Liver (tissue), 9 donors: ENCODE measurements around the gene NYAP1. TPM values are rescaled to one million over a fixed set of nuclear protein-coding genes. Genes with fewer than 3 reads are reported as not detected.

Source experiments
- DNase-seq: peaks from one replicate; pipeline ENCODE4 v3.0.0-alpha.2; 2017; ENCODE audit warnings: low spot score
- H3K27ac ChIP-seq, 2 donors: one replicate each; pipeline ENCODE4 v1.7.0; 2013; ENCODE audit warnings: inconsistent platforms in 2 of 2, low read length in 2 of 2, control low read depth in 1 of 2, low read depth in 1 of 2, mild to moderate bottlenecking in 1 of 2
- H3K27me3 ChIP-seq, 4 donors: one replicate each; pipeline versions ENCODE4 v1.6.1 to v1.7.0; 2013; ENCODE audit warnings: low read length in 3 of 4, inconsistent platforms in 1 of 4, mild to moderate bottlenecking in 1 of 4, moderate library complexity in 1 of 4; ENCODE audit not compliant: control insufficient read depth in 4 of 4, insufficient read depth in 4 of 4
- H3K36me3 ChIP-seq, 4 donors: one replicate each; pipeline versions ENCODE4 v1.6.1 to v1.7.0; 2013; ENCODE audit warnings: low read length in 3 of 4, mild to moderate bottlenecking in 3 of 4, low read depth in 1 of 4, moderate library complexity in 1 of 4; ENCODE audit not compliant: control insufficient read depth in 4 of 4, insufficient read depth in 3 of 4
- H3K4me1 ChIP-seq, 4 donors: one replicate each; pipeline versions ENCODE4 v1.6.1 to v1.7.0; 2013; ENCODE audit warnings: low read length in 3 of 4, mild to moderate bottlenecking in 3 of 4, moderate library complexity in 1 of 4; ENCODE audit not compliant: control insufficient read depth in 4 of 4, insufficient read depth in 4 of 4
- H3K4me3 ChIP-seq, 3 donors: one replicate each; pipeline versions ENCODE4 v1.6.1 to v1.7.0; 2013; ENCODE audit warnings: low read length in 3 of 3, control low read depth in 1 of 3, low read depth in 1 of 3, mild to moderate bottlenecking in 1 of 3
- H3K9ac ChIP-seq, 2 donors: one replicate each; pipeline ENCODE4 v1.7.0; 2013; ENCODE audit warnings: low read length in 2 of 2, mild to moderate bottlenecking in 2 of 2, moderate library complexity in 2 of 2, control low read depth in 1 of 2, low read depth in 1 of 2
- H3K9me3 ChIP-seq, 4 donors: one replicate each; pipeline versions ENCODE4 v1.6.1 to v1.7.0; 2013; ENCODE audit warnings: low read length in 3 of 4; ENCODE audit not compliant: control insufficient read depth in 4 of 4
- ATF3 ChIP-seq: IDR thresholded peaks from 2 replicates; pipeline ENCODE4 v1.6.1; 2016; ENCODE audit warnings: antibody characterized with exemption
- FOXA1 ChIP-seq: IDR thresholded peaks from 2 replicates; pipeline ENCODE4 v1.6.1; 2016; ENCODE audit warnings: antibody characterized with exemption
- FOXA2 ChIP-seq: IDR thresholded peaks from 2 replicates; pipeline ENCODE4 v1.6.1; 2016; ENCODE audit warnings: antibody characterized with exemption
- GABPA ChIP-seq, 2 donors: IDR thresholded peaks in 1 of 2; conservative IDR thresholded peaks in 1 of 2; 2 replicates each; pipeline ENCODE4 v1.6.1; 2016; ENCODE audit warnings: antibody characterized with exemption in 2 of 2, mild to moderate bottlenecking in 1 of 2, moderate library complexity in 1 of 2
- HNF4A ChIP-seq, 2 donors: conservative IDR thresholded peaks; 2 replicates each; pipeline ENCODE4 v1.6.1; 2016; ENCODE audit warnings: antibody characterized with exemption in 2 of 2, mild to moderate bottlenecking in 2 of 2
- MAX ChIP-seq: IDR thresholded peaks from 2 replicates; pipeline ENCODE4 v1.6.1; 2016; ENCODE audit warnings: antibody characterized with exemption
- RAD21 ChIP-seq, 2 donors: IDR thresholded peaks; 2 replicates each; pipeline ENCODE4 v1.6.1; 2016; ENCODE audit warnings: antibody characterized with exemption in 2 of 2, mild to moderate bottlenecking in 2 of 2
- REST ChIP-seq: IDR thresholded peaks from 2 replicates; pipeline ENCODE4 v1.6.1; 2016; ENCODE audit warnings: antibody characterized with exemption, mild to moderate bottlenecking
- RXRA ChIP-seq, 2 donors: IDR thresholded peaks; 2 replicates each; pipeline ENCODE4 v1.6.1; 2017 to 2018; ENCODE audit warnings: antibody characterized with exemption in 2 of 2, mild to moderate bottlenecking in 1 of 2
- SP1 ChIP-seq: IDR thresholded peaks from 2 replicates; pipeline ENCODE4 v1.6.1; 2018; ENCODE audit warnings: antibody characterized with exemption, mild to moderate bottlenecking
- TAF1 ChIP-seq: conservative IDR thresholded peaks from 2 replicates; pipeline ENCODE4 v1.6.1; 2016; ENCODE audit warnings: antibody characterized with exemption, mild to moderate bottlenecking
- YY1 ChIP-seq: IDR thresholded peaks from 2 replicates; pipeline ENCODE4 v1.6.1; 2016; ENCODE audit warnings: antibody characterized with exemption, mild to moderate bottlenecking
- WGBS: extraction: QIAGEN DNeasy Blood & Tissue Kit; methylation state at CpG from one replicate; pipeline ENCODE4 v1.1.7; 2013; 5-methylcytosine and 5-hydroxymethylcytosine counted together
- polyA plus RNA-seq, 2 donors: library from polyadenylated mRNA; stranded (reverse) in 1 of 2; unstranded in 1 of 2; fragments of 200-250 nt in 1 of 2; fragments of >200 nt in 1 of 2; fragmentation: Nextera tagmentation in 1 of 2; extraction: Ambion mirVana in 1 of 2; gene quantifications; one replicate each; pipeline versions ENCODE4 v1.2.1 to v1.2.3, GENCODE V29; 2013 to 2015
- total RNA-seq, 2 donors: library from RNA; depleted of rRNA; stranded (reverse); fragments of >200 nt; gene quantifications; one replicate each; pipeline ENCODE4 v1.2.3, GENCODE V29; 2014
- TF ChIP-seq, protein P1 (sequence below): fragments of 150-350 bp; IDR thresholded peaks from 2 replicates; pipeline ENCODE4 v1.5.1; 2017; ENCODE audit warnings: improper control_type of control experiment, low read depth, low read length; ENCODE audit not compliant: missing input control
- donor health status: healthy.
- donor health status: healthy.
- donor health status: healthy.
- donor health status: healthy.
- donor health status: healthy.

The NYAP1 gene
- total and polyA plus RNA-seq, 4 donors, result 0.08 to 0.29 (median 0.09) TPM; not detected in 1

GRCh38 chr7:100484673-100485045 is 932 bp downstream of the NYAP1 start (continued):
- no peak for TF ChIP-seq FOXA1
- no peak for TF ChIP-seq RXRA (IDR thresholded peaks at IDR 0.05)
- TF ChIP-seq HNF4A (conservative IDR thresholded peaks at IDR 0.05), result no peak

DNA sequence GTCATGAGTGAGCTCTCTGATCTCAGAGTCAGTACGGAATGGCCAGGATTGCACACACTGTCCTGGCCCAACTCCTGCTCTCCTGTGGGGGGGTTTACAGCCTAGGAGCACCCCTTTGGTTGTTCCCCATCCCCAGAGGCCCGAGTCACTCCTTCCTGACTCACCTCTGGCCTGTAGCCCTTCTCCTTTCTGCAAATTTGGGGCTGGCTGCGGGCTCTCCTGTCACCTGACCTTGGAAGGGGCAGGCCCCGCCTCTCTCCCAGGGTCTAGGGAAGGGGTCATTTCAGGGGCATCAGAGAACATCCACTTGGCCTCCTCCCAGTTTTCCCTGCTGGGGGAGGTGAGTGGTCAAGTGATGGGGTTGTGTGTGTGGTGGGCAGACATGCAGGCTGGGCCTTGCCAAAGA is 1.7 kb downstream of the NYAP1 start:
- Histone ChIP-seq H3K27me3 (no peaks in the 10 kb centered on the region), H3K9me3 (no peaks in the 10 kb centered on the region), H3K27ac (no peak overlapping the region), H3K4me3 (no peak overlapping the region), H3K9ac (no peak overlapping the region), H3K4me1 (peaks cover 0 to 10% (median 3%) of the 10 kb centered on the region in 4 donors), H3K36me3 (no peaks in the 10 kb centered on the region)
- TF ChIP-seq TAF1, result no peak
- TF ChIP-seq SP1, result no peak
- no peak for TF ChIP-seq FOXA2
- TF ChIP-seq MAX, result no peak
- TF ChIP-seq, protein P1, sequence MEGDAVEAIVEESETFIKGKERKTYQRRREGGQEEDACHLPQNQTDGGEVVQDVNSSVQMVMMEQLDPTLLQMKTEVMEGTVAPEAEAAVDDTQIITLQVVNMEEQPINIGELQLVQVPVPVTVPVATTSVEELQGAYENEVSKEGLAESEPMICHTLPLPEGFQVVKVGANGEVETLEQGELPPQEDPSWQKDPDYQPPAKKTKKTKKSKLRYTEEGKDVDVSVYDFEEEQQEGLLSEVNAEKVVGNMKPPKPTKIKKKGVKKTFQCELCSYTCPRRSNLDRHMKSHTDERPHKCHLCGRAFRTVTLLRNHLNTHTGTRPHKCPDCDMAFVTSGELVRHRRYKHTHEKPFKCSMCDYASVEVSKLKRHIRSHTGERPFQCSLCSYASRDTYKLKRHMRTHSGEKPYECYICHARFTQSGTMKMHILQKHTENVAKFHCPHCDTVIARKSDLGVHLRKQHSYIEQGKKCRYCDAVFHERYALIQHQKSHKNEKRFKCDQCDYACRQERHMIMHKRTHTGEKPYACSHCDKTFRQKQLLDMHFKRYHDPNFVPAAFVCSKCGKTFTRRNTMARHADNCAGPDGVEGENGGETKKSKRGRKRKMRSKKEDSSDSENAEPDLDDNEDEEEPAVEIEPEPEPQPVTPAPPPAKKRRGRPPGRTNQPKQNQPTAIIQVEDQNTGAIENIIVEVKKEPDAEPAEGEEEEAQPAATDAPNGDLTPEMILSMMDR, result no peak
- WGBS, result 75% methylated on average over 4 of the region's 4 CpGs
- peak; percentile 35 for DNase-seq

DNA sequence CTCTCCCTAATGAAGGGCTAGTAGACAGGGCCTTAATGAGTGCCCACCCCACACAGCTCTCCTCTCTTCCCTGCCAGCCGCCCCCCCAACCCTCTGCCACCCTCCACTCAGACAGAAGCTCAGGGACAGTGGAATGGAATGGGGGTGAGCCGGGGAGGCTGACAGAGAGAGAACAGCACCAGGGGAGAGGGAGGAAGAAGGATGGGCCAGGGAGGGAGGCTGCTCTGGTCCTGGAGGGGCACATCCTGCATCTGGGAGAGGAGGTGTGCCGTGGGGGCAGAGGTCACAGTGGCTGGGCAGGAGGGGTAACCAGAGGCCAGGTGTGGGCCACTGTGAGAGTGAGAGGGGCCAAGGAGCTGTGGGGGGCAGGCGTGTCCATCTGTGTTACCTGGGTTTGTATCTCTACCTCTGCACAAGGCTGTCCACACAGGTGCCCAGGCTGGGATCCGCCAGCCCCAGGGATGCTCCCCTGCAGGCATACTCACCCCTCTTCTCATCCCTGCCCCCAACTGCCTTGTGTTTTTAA is 2.4 kb downstream of the NYAP1 start:
- DNase-seq, result peak; percentile 31
- 94% methylated on average over 5 of the region's 5 CpGs for WGBS
- no peak overlapping the region for H3K4me3 ChIP-seq
- no peaks in the 10 kb centered on the region for H3K9me3 ChIP-seq
- H3K36me3 ChIP-seq, result no peaks in the 10 kb centered on the region
- TF ChIP-seq REST, result no peak
- TF ChIP-seq FOXA1, result no peak
- TF ChIP-seq HNF4A (conservative IDR thresholded peaks at IDR 0.05), result no peak
- TF ChIP-seq YY1, result no peak
- no peak for TF ChIP-seq RAD21 (IDR thresholded peaks at IDR 0.05)
- no peak for TF ChIP-seq SP1
- no peak for TF ChIP-seq TAF1
- TF ChIP-seq ATF3, result no peak
- TF ChIP-seq GABPA (IDR thresholded peaks at IDR 0.05 in 1 of 2, conservative IDR thresholded peaks at IDR 0.05 in 1 of 2), result no peak
- no peak for TF ChIP-seq MAX
- no peak overlapping the region for H3K9ac ChIP-seq
- no peaks in the 10 kb centered on the region for H3K27me3 ChIP-seq
- H3K4me1 ChIP-seq, result peaks cover 0 to 10% (median 3%) of the 10 kb centered on the region in 4 donors
- no peak overlapping the region for H3K27ac ChIP-seq
